B cell (primary cell): ENCODE data around the gene LYPD3. TPM values are rescaled to one million over a fixed set of nuclear protein-coding genes. Genes with fewer than 3 reads are reported as not detected.

Source experiments
- ATAC-seq: fragments of 200-7000 bp; cut with Tn5 transposase; one replicate; pipeline ENCODE4 v1.10.0; 2021; ENCODE audit warnings: low read depth, mild to moderate bottlenecking, moderate number of reproducible peaks, moderate library complexity
- CTCF ChIA-PET: fragments of 350-600 bp; sonication (Branson Sonifier 250); formaldehyde crosslinking; loops from one replicate; lab custom pipeline; 2021; ENCODE audit warnings: antibody characterized with exemption, inconsistent platforms; lab: Charles Lee
- POLR2A ChIA-PET: fragments of 350-600 bp; sonication (Branson Sonifier 250); formaldehyde crosslinking; loops from one replicate; lab custom pipeline; 2021; ENCODE audit warnings: antibody characterized with exemption; lab: Charles Lee
- DNase-seq: peaks from one replicate; pipeline ENCODE4 v3.0.0; 2013
- H2AFZ ChIP-seq: 2 replicates; pipeline ENCODE4 v1.6.1; 2012; ENCODE audit warnings: mild to moderate bottlenecking, low read depth, low read length; ENCODE audit not compliant: insufficient read depth, poor library complexity, severe bottlenecking
- H3K27ac ChIP-seq, 2 donors: 1 replicate in 1 of 2; 2 replicates in 1 of 2; pipeline ENCODE4 v1.5.1; 2012 to 2013; ENCODE audit warnings: low read length in 2 of 2, mild to moderate bottlenecking in 2 of 2, moderate library complexity in 1 of 2
- H3K27me3 ChIP-seq, 4 experiments: fragments of 200-600 bp in 1 of 4; sonication (generic) in 1 of 4; replicated peaks in 1 of 4; 1 replicate in 2 of 4; 2 replicates in 2 of 4; pipeline versions ENCODE4 v1.6.1 to v1.7.0; 2013 to 2016; ENCODE audit warnings: low read length in 3 of 4, mild to moderate bottlenecking in 2 of 4, mixed read lengths in 1 of 4, moderate library complexity in 1 of 4; ENCODE audit not compliant: insufficient read depth in 4 of 4, control insufficient read depth in 3 of 4; ENCODE audit errors: control extremely low read depth in 1 of 4
- H3K36me3 ChIP-seq, 2 experiments: replicated peaks in 1 of 2; 1 replicate in 1 of 2; 2 replicates in 1 of 2; pipeline versions ENCODE4 v1.6.1 to v1.7.1; 2013; ENCODE audit warnings: low read length in 1 of 2; ENCODE audit not compliant: insufficient read depth in 2 of 2, control insufficient read depth in 1 of 2; ENCODE audit errors: control extremely low read depth in 1 of 2, extremely low read depth in 1 of 2
- H3K4me1 ChIP-seq, 2 donors: fragments of 200-600 bp in 1 of 2; sonication (generic) in 1 of 2; 1 replicate in 1 of 2; 2 replicates in 1 of 2; pipeline versions ENCODE4 v1.5.1 to v1.6.1; 2013 to 2017; ENCODE audit warnings: low read length in 2 of 2; ENCODE audit not compliant: control insufficient read depth in 2 of 2, insufficient read depth in 2 of 2
- H3K4me2 ChIP-seq: replicated peaks from 2 replicates; pipeline ENCODE3; 2012; ENCODE audit warnings: mild to moderate bottlenecking, low read depth, low read length; ENCODE audit not compliant: poor library complexity, severe bottlenecking
- H3K4me3 ChIP-seq, 5 experiments: fragments of 200-600 bp in 1 of 5; sonication (generic) in 1 of 5; 1 replicate in 3 of 5; 2 replicates in 2 of 5; pipeline versions ENCODE4 v1.5.1 to v1.7.0; 2011 to 2016; ENCODE audit warnings: low read length in 4 of 5, mild to moderate bottlenecking in 4 of 5, low read depth in 2 of 5, control low read depth in 1 of 5, moderate library complexity in 1 of 5; ENCODE audit not compliant: insufficient read depth in 1 of 5; ENCODE audit errors: control extremely low read depth in 1 of 5, extremely low read depth in 1 of 5
- H3K79me2 ChIP-seq: fragments of 200-600 bp; sonication (generic); one replicate; pipeline ENCODE4 v1.6.0; 2016; ENCODE audit warnings: low read length; ENCODE audit not compliant: control insufficient read depth, insufficient read depth
- H3K9ac ChIP-seq: fragments of 200-600 bp; sonication (generic); 2 replicates; pipeline ENCODE4 v1.6.1; 2017; ENCODE audit warnings: mild to moderate bottlenecking, low read length, moderate library complexity
- H3K9me3 ChIP-seq, 3 donors: one replicate each; pipeline versions ENCODE4 v1.6.1 to v1.7.1; 2013; ENCODE audit warnings: low read length in 2 of 3; ENCODE audit not compliant: control insufficient read depth in 2 of 3, insufficient read depth in 1 of 3; ENCODE audit errors: control extremely low read depth in 1 of 3
- H4K20me1 ChIP-seq: 2 replicates; pipeline ENCODE4 v1.6.0; 2012; ENCODE audit warnings: mild to moderate bottlenecking, low read length; ENCODE audit not compliant: insufficient read depth, control insufficient read depth, poor library complexity, severe bottlenecking
- H3K27ac Mint-ChIP-seq: one replicate; pipeline ENCODE4 v1.8.0; 2021; ENCODE audit warnings: mixed read lengths
- H3K27me3 Mint-ChIP-seq: one replicate; pipeline ENCODE4 v1.8.0; 2021; ENCODE audit warnings: mixed read lengths
- H3K4me1 Mint-ChIP-seq: one replicate; pipeline ENCODE4 v1.8.0; 2021; ENCODE audit warnings: mixed read lengths
- H3K4me3 Mint-ChIP-seq: one replicate; pipeline ENCODE4 v1.8.0; 2021; ENCODE audit warnings: mixed read lengths
- H3K9me3 Mint-ChIP-seq: one replicate; pipeline ENCODE4 v1.8.0; 2022; ENCODE audit warnings: mixed read lengths; ENCODE audit not compliant: insufficient read depth
- CTCF ChIP-seq: fragments of 200-600 bp; IDR thresholded peaks from one replicate; pipeline ENCODE4 v1.8.0; 2022; ENCODE audit warnings: antibody characterized with exemption, mild to moderate bottlenecking
- EZH2 ChIP-seq: IDR thresholded peaks from 2 replicates; pipeline ENCODE4 v1.6.1; 2012; ENCODE audit warnings: borderline replicate concordance, low read depth, mild to moderate bottlenecking, moderate library complexity, low read length; ENCODE audit not compliant: insufficient read depth, poor library complexity, severe bottlenecking
- WGBS: methylation state at CpG from one replicate; pipeline ENCODE4 v1.1.5; 2013; ENCODE audit warnings: missing lambda C conversion rate; ENCODE audit not compliant: insufficient coverage; 5-methylcytosine and 5-hydroxymethylcytosine counted together
- intact Hi-C: fragments of 100-400 bp; cut with micrococcal nuclease; formaldehyde crosslinking; loops from one replicate; pipeline ENCODE4 v1.10.0; 2022
- polyA plus RNA-seq: library from polyadenylated mRNA; depleted of rRNA; stranded (reverse); fragments of >200 nt; gene quantifications from 2 replicates; pipeline ENCODE4 v1.2.3, GENCODE V29; 2012
- total RNA-seq, 2 donors: library from RNA; stranded (reverse); fragments of 120-200 nt in 1 of 2; gene quantifications; 1 replicate in 1 of 2; 2 replicates in 1 of 2; pipeline versions ENCODE4 v1.2.3 to v1.2.4, GENCODE V29; 2013 to 2022

Gene LYPD3
- total and polyA plus RNA-seq, 2 donors (not counting 1 experiment from before 2014, with no cell fraction given) = 0.27 to 2.2 TPM

GRCh38 chr19:43420954-43421353, 44.5 kb downstream of the LYPD3 start:
- peaks cover 8% of the 10 kb centered on the region for H3K4me1 Mint-ChIP-seq
- WGBS = 100% methylated on average over 4 of the region's 6 CpGs
- POLR2A ChIA-PET = no interaction called here

More at GRCh38 chr19:43420954-43421353, 44.5 kb downstream of the LYPD3 start:
- ATAC-seq (no peak), DNase-seq (no peak)
- Histone ChIP-seq H4K20me1 (no peaks in the 10 kb centered on the region), H3K79me2 (no peaks in the 10 kb centered on the region), H3K9ac (no peak overlapping the region), H3K4me3 (no peak overlapping the region), H3K27me3 (peaks cover 0 to 4% (median 0%) of the 10 kb centered on the region in 4 experiments), H3K4me1 (peaks cover 0 to 4% of the 10 kb centered on the region in 2 donors), H3K27ac (no peak overlapping the region), H2AFZ (no peak overlapping the region), H3K36me3 (no peaks in the 10 kb centered on the region), H3K4me2 (no peak overlapping the region), H3K9me3 (no peaks in the 10 kb centered on the region)
- intact Hi-C loops = no loop called here
- Mint-ChIP-seq H3K27ac (no peak overlapping the region), H3K4me3 (no peak overlapping the region), H3K27me3 (peaks cover 24% of the 10 kb centered on the region), H3K9me3 (no peaks in the 10 kb centered on the region)
- CTCF ChIA-PET = no interaction called here
- TF ChIP-seq CTCF = no peak
- TF ChIP-seq EZH2 = no peak
